ENCODE data around the gene PSTPIP1.

Gene PSTPIP1

DNA sequence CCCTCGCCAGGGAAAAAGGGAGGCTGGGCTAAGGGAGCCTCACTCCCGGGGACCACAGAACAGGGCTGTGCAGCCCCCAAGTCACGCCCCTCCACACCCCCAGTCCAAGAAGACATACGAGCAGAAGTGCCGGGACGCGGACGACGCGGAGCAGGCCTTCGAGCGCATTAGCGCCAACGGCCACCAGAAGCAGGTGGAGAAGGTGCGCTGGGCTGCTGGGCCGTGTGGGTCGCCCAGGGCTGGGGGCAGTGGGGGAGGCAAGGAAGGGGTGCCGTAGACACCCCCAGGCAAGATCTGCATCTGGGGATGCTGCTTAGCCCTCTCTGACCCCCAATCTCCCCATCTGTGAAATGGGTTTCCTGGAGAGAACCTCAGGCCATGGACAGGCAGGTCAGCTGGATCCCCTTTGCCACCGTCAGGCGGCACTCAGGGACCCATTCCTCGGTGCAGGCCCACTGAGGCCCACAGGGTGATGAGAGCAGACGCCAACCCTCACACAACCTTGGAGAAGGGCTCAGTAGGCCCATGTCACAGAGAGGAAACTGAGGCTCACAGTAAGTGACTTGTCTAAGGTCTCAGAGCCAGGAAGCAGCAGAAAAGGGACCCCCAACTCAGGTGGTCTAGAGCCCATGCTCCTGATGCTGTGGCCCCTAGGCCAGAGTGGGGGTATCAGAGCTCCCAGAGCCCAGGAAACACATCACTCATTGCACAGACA is 33.7 kb downstream of the PSTPIP1 start:
- Histone ChIP-seq H3K9ac (no peak overlapping the region), H3K4me3 (ENCODE audit: low read depth, low read length) (no peak overlapping the region)

DNA sequence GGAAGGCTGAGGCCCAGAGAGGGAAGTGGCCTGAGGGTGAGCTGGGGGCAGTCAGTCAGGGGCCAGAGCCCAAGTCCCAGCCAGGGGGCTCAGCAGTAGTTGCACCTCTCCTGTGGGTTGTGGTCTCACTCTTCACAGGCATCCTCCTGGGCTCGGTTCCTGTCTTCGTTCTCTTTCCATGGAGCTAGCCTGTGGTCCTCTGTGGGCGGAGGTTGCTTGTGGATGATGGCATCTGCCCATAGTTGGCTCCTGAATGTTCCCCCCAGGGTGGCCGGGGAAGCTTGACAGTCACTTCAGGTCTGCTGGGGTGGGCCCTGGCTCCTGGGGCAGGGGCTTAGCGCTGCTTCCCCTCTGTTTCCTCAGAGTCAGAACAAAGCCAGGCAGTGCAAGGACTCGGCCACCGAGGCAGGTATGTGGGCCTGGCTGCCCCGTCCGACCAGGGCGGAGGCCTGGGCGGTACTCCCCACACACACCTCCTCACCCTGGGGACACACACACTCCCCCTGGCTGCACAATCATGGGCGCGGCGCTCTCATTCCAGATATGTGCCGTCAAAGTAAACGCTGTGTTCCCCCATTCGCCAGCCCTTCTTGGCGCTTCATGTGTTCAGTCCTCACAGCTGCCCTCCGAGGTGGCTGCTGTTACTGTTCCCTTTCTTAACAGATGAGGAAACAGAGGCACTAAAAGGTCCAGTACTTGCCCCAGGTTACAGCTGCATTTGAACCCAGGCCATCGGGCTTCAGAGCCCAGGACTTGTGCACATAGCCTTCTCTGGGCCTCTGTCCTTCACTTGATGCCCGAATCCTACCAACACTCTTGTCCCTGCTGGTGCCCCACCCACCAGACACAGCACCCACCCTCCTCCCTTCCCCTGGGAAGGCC is 34.5 kb downstream of the PSTPIP1 start:
- no peak overlapping the region for H3K9ac ChIP-seq
- H3K27ac ChIP-seq: no peak overlapping the region
- no peaks in the 10 kb centered on the region for H3K79me2 ChIP-seq
- no peak overlapping the region for H3K4me3 ChIP-seq (ENCODE audit: low read depth, low read length)
- H3K4me2 ChIP-seq (ENCODE audit: low read length): no peak overlapping the region
- no peaks in the 10 kb centered on the region for H3K36me3 ChIP-seq (ENCODE audit: control insufficient read depth, insufficient read depth, low read length)
- H2AFZ ChIP-seq: no peak overlapping the region
- no peaks in the 10 kb centered on the region for H3K4me1 ChIP-seq
- no peaks in the 10 kb centered on the region for H3K27me3 ChIP-seq (ENCODE audit: control insufficient read depth, insufficient read depth, low read length)
- TF ChIP-seq, protein P1, sequence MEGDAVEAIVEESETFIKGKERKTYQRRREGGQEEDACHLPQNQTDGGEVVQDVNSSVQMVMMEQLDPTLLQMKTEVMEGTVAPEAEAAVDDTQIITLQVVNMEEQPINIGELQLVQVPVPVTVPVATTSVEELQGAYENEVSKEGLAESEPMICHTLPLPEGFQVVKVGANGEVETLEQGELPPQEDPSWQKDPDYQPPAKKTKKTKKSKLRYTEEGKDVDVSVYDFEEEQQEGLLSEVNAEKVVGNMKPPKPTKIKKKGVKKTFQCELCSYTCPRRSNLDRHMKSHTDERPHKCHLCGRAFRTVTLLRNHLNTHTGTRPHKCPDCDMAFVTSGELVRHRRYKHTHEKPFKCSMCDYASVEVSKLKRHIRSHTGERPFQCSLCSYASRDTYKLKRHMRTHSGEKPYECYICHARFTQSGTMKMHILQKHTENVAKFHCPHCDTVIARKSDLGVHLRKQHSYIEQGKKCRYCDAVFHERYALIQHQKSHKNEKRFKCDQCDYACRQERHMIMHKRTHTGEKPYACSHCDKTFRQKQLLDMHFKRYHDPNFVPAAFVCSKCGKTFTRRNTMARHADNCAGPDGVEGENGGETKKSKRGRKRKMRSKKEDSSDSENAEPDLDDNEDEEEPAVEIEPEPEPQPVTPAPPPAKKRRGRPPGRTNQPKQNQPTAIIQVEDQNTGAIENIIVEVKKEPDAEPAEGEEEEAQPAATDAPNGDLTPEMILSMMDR (IDR thresholded peaks at IDR 0.05): no peak
- no peaks in the 10 kb centered on the region for H3K9me3 ChIP-seq (ENCODE audit: control insufficient read depth, low read length)

More for the DNA sequence above, 33.7 kb downstream of the PSTPIP1 start:
- no peaks in the 10 kb centered on the region for H3K9me3 ChIP-seq (ENCODE audit: control insufficient read depth, low read length)
- H3K27me3 ChIP-seq (ENCODE audit: control insufficient read depth, insufficient read depth, low read length): no peaks in the 10 kb centered on the region
- no peaks in the 10 kb centered on the region for H3K4me1 ChIP-seq
- no peak overlapping the region for H3K27ac ChIP-seq
- H3K4me2 ChIP-seq (ENCODE audit: low read length): no peak overlapping the region
- H3K36me3 ChIP-seq (ENCODE audit: control insufficient read depth, insufficient read depth, low read length): no peaks in the 10 kb centered on the region
- no peak overlapping the region for H2AFZ ChIP-seq
- TF ChIP-seq, protein P1 (IDR thresholded peaks at IDR 0.05): no peak
- H3K79me2 ChIP-seq: no peaks in the 10 kb centered on the region

DNA sequence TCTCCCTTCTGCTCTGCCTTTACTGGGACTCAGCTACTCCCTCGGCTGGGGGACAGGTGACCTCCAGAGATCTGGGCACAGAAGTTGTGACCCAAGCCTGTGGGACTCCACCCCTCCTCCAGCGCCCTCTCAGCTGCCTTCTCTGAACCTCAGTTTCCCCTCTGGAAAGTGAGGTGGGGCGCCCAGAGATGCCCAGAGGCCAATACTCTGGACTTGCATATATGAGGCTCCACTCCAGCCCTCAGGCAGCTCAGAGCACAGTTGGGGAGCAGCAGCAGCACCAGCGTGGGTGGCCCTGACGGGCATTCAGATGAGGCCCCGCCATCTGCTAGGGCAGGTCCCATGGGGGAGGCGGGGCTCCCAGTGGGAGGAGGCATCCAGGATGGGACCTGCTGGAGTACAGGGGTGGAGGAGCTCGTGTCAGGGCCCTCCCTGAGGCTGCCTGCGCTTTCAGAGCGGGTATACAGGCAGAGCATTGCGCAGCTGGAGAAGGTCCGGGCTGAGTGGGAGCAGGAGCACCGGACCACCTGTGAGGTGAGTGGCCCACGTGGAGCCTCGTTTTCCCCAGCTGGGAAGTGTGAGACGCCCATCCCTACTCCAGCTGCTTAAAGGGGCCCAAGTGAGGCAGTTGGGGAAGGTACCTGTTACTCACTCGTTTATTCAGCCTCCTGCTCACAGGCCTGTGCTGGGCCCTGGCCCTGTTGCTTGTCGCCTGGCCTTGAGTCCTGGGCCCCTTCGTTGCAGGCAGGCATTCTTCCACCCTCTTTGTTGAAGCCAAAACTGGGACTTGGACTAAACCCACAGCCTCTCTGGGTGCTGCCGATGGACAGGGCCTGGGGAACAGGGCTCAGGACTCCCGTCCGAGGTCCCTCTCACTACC is 35.4 kb downstream of the PSTPIP1 start:
- no peak overlapping the region for H2AFZ ChIP-seq
- H3K27me3 ChIP-seq (ENCODE audit: control insufficient read depth, insufficient read depth, low read length): no peaks in the 10 kb centered on the region
- H3K4me2 ChIP-seq (ENCODE audit: low read length): no peak overlapping the region
- no peaks in the 10 kb centered on the region for H3K4me1 ChIP-seq
- TF ChIP-seq, protein P1 (IDR thresholded peaks at IDR 0.05): no peak
- no peak overlapping the region for H3K27ac ChIP-seq
- H3K79me2 ChIP-seq: no peaks in the 10 kb centered on the region
- no peak overlapping the region for H3K9ac ChIP-seq
- H3K36me3 ChIP-seq (ENCODE audit: control insufficient read depth, insufficient read depth, low read length): no peaks in the 10 kb centered on the region
- no peaks in the 10 kb centered on the region for H3K9me3 ChIP-seq (ENCODE audit: control insufficient read depth, low read length)
- H3K4me3 ChIP-seq (ENCODE audit: low read depth, low read length): no peak overlapping the region

DNA sequence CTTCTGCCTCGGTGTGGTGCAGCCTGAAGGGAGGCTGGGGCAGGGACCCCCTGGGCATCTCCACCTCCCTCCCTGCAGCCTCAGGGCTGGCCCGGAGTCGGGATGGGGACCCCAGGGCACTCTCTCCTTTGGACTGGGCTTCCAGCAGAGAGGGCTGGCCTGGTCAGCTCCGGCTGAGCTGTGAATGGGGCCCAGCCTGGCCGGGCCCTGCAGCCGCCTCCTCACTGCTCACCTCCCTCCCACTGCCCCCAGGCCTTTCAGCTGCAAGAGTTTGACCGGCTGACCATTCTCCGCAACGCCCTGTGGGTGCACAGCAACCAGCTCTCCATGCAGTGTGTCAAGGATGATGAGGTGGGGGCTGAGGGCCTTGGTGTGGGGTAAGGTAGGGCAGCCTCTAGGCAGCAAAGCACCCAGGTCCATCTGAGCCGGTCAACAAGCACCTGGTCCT is 36.0 kb downstream of the PSTPIP1 start:
- Histone ChIP-seq H3K27ac (no peak overlapping the region), H2AFZ (no peak overlapping the region), H3K27me3 (ENCODE audit: control insufficient read depth, insufficient read depth, low read length) (no peaks in the 10 kb centered on the region), H3K4me3 (ENCODE audit: low read depth, low read length) (no peak overlapping the region), H3K4me2 (ENCODE audit: low read length) (no peak overlapping the region), H3K4me1 (no peaks in the 10 kb centered on the region), H3K9ac (no peak overlapping the region), H3K36me3 (ENCODE audit: control insufficient read depth, insufficient read depth, low read length) (no peaks in the 10 kb centered on the region), H3K9me3 (ENCODE audit: control insufficient read depth, low read length) (no peaks in the 10 kb centered on the region), H3K79me2 (no peaks in the 10 kb centered on the region)
- TF ChIP-seq, protein P1 (IDR thresholded peaks at IDR 0.05): no peak

Data from parathyroid adenoma (tissue), 2 donors.